Suprapubic skin (tissue), 4 donors: ENCODE data around the gene PITX2. TPM values are rescaled to one million over a fixed set of nuclear protein-coding genes. Genes with fewer than 3 reads are reported as not detected.

Source experiments
- DNase-seq, 2 donors: peaks; one replicate each; pipeline ENCODE4 v3.0.0-alpha.2; 2019; ENCODE audit warnings: low spot score in 2 of 2
- H3K27ac ChIP-seq: fragments of 200-600 bp; sonication (generic); one replicate; pipeline ENCODE4 v1.5.1; 2019
- H3K27me3 ChIP-seq: fragments of 200-600 bp; sonication (generic); one replicate; pipeline ENCODE4 v1.5.1; 2019
- H3K36me3 ChIP-seq: fragments of 200-600 bp; sonication (generic); one replicate; pipeline ENCODE4 v1.5.1; 2019
- H3K4me1 ChIP-seq: fragments of 200-600 bp; sonication (generic); one replicate; pipeline ENCODE4 v1.5.1; 2019
- H3K4me3 ChIP-seq: fragments of 200-600 bp; sonication (generic); one replicate; pipeline ENCODE4 v1.5.1; 2019; ENCODE audit warnings: mild to moderate bottlenecking
- H3K9me3 ChIP-seq: fragments of 200-600 bp; sonication (generic); one replicate; pipeline ENCODE4 v1.5.1; 2019
- CTCF ChIP-seq, 2 donors: fragments of 200-600 bp in 1 of 2; fragments of 450-650 bp in 1 of 2; sonication (generic) in 1 of 2; IDR thresholded peaks; one replicate each; pipeline ENCODE4 v1.5.1; 2016 to 2019; ENCODE audit warnings: antibody characterized with exemption in 2 of 2, mild to moderate bottlenecking in 1 of 2, moderate library complexity in 1 of 2
- EP300 ChIP-seq: sonication (generic); formaldehyde crosslinking; IDR thresholded peaks from one replicate; pipeline ENCODE4 v1.6.1; 2017; ENCODE audit warnings: antibody characterized with exemption
- POLR2A ChIP-seq, 2 donors: fragments of 450-650 bp; IDR thresholded peaks; one replicate each; pipeline ENCODE4 v1.6.1; 2017; ENCODE audit warnings: antibody characterized with exemption in 2 of 2, mild to moderate bottlenecking in 2 of 2, moderate library complexity in 2 of 2
- POLR2AphosphoS5 ChIP-seq, 3 donors: sonication (generic); formaldehyde crosslinking; IDR thresholded peaks; one replicate each; pipeline ENCODE4 v1.6.1; 2017; ENCODE audit warnings: antibody characterized with exemption in 3 of 3
- WGBS: methylation state at CpG from one replicate; pipeline ENCODE4 v1.1.5; 2018; 5-methylcytosine and 5-hydroxymethylcytosine counted together
- total RNA-seq, 4 donors: library from RNA; depleted of rRNA; stranded (reverse); fragments of >200 nt; gene quantifications; one replicate each; pipeline ENCODE4 v1.1.0, GENCODE V29; 2016

The PITX2 gene
- total RNA-seq, 4 donors from 2014 or later, result 0.48 to 8.3 (median 4.1) TPM

GRCh38 chr4:110632506-110633357, 9.9 kb upstream of the PITX2 start:
- Histone ChIP-seq H3K36me3 (no peaks in the 10 kb centered on the region), H3K9me3 (no peaks in the 10 kb centered on the region), H3K27me3 (peaks cover 98% of the 10 kb centered on the region), H3K4me1 (peaks cover 32% of the 10 kb centered on the region), H3K27ac (no peak overlapping the region), H3K4me3 (peak overlapping the region; percentile 31)
- WGBS, result 41% methylated on average over 32 of the region's 58 CpGs
- no peak for DNase-seq
- TF ChIP-seq CTCF (IDR thresholded peaks at IDR 0.05), result no peak
- no peak for TF ChIP-seq POLR2A (IDR thresholded peaks at IDR 0.05)
- TF ChIP-seq EP300, result no peak
- no peak for TF ChIP-seq POLR2AphosphoS5 (IDR thresholded peaks at IDR 0.05)

GRCh38 chr4:110631584-110632505, 9.0 kb upstream of the PITX2 start:
- Histone ChIP-seq H3K27me3 (peaks cover 98% of the 10 kb centered on the region), H3K4me3 (peak overlapping the region; percentile 31), H3K36me3 (no peaks in the 10 kb centered on the region), H3K27ac (no peak overlapping the region), H3K4me1 (peaks cover 25% of the 10 kb centered on the region), H3K9me3 (no peaks in the 10 kb centered on the region)
- peak in 1 of 2 donors; percentile 83 for DNase-seq
- 17% methylated on average over 28 of the region's 63 CpGs for WGBS
- TF ChIP-seq CTCF (IDR thresholded peaks at IDR 0.05), result peak; percentile 59 to 70
- no peak for TF ChIP-seq POLR2AphosphoS5 (IDR thresholded peaks at IDR 0.05)

- 48% methylated on average over 34 of the region's 34 CpGs for WGBS
- Histone ChIP-seq H3K27ac (no peak overlapping the region), H3K4me3 (no peak overlapping the region), H3K36me3 (no peaks in the 10 kb centered on the region), H3K27me3 (peaks cover 98% of the 10 kb centered on the region), H3K4me1 (peaks cover 23% of the 10 kb centered on the region), H3K9me3 (no peaks in the 10 kb centered on the region)
- DNase-seq, result no peak
- TF ChIP-seq POLR2AphosphoS5 (IDR thresholded peaks at IDR 0.05) (no peak), CTCF (IDR thresholded peaks at IDR 0.05) (no peak), POLR2A (IDR thresholded peaks at IDR 0.05) (no peak), EP300 (no peak)
These were observed 8.0 kb upstream of the PITX2 start for GRCh38 chr4:110630688-110631402.

GRCh38 chr4:110629780-110630687, 7.2 kb upstream of the PITX2 start:
- peaks cover 99% of the 10 kb centered on the region for H3K27me3 ChIP-seq
- peaks cover 23% of the 10 kb centered on the region for H3K4me1 ChIP-seq
- no peaks in the 10 kb centered on the region for H3K9me3 ChIP-seq
- TF ChIP-seq POLR2AphosphoS5 (IDR thresholded peaks at IDR 0.05) (no peak), CTCF (IDR thresholded peaks at IDR 0.05) (no peak), EP300 (no peak), POLR2A (IDR thresholded peaks at IDR 0.05) (no peak)
- 68% methylated on average over 26 of the region's 26 CpGs for whole genome bisulfite sequencing
- H3K36me3 ChIP-seq, result no peaks in the 10 kb centered on the region
- DNase-seq, result no peak
- no peak overlapping the region for H3K4me3 ChIP-seq
- H3K27ac ChIP-seq, result no peak overlapping the region
